K562 (cell line): ENCODE results near the gene DBNDD1. TPM values are rescaled to one million over a fixed set of nuclear protein-coding genes. Genes with fewer than 3 reads are reported as not detected.

Experiments used
- ATF3 ChIP-seq, 2 experiments: fragments of 450-650 bp in 1 of 2; sonication (generic) in 1 of 2; formaldehyde crosslinking in 1 of 2; IDR thresholded peaks in 1 of 2; conservative IDR thresholded peaks in 1 of 2; 2 replicates each; pipeline versions ENCODE4 v1.6.1 to v1.8.1; 2016 to 2023; ENCODE audit warnings: mild to moderate bottlenecking in 2 of 2, moderate library complexity in 2 of 2, inconsistent platforms in 1 of 2, missing genetic modification reagents in 1 of 2
- BCOR ChIP-seq: fragments of 450-650 bp; IDR thresholded peaks from 2 replicates; pipeline ENCODE4 v1.6.1; 2016
- BRCA1 ChIP-seq, 2 experiments: fragments of 450-650 bp in 1 of 2; sonication (generic) in 1 of 2; formaldehyde crosslinking in 1 of 2; IDR thresholded peaks; 2 replicates each; pipeline versions ENCODE4 v1.5.0 to v1.6.1; 2017 to 2020; ENCODE audit warnings: mild to moderate bottlenecking in 1 of 2, missing genetic modification reagents in 1 of 2
- ETV1 ChIP-seq: fragments of 450-650 bp; conservative IDR thresholded peaks from 2 replicates; pipeline ENCODE4 v1.6.1; 2016; ENCODE audit warnings: missing genetic modification characterization, control low read depth, low read depth, missing compliant biosample characterization
- GABPB1 ChIP-seq: sonication (generic); formaldehyde crosslinking; IDR thresholded peaks from 2 replicates; pipeline ENCODE4 v1.8.0; 2022; ENCODE audit warnings: mild to moderate bottlenecking, missing genetic modification reagents
- HCFC1 ChIP-seq: IDR thresholded peaks from 2 replicates; pipeline ENCODE4 v1.6.1; 2012; ENCODE audit warnings: low read depth, low read length, improper control_type of control experiment
- HNRNPL ChIP-seq: fragments of 200-400 bp; formaldehyde crosslinking; IDR thresholded peaks from 2 replicates; pipeline ENCODE4 v1.6.1; 2017; ENCODE audit warnings: low read depth, mild to moderate bottlenecking, low read length
- HNRNPUL1 ChIP-seq: fragments of 200-400 bp; formaldehyde crosslinking; IDR thresholded peaks from 2 replicates; pipeline ENCODE4 v1.6.1; 2017; ENCODE audit warnings: low read length
- KLF10 ChIP-seq: fragments of 250-450 bp; sonication (Bioruptor Pico); IDR thresholded peaks from 2 replicates; pipeline ENCODE4 v1.6.1; 2021; ENCODE audit warnings: matching md5 sums
- MED1 ChIP-seq: sonication (generic); formaldehyde crosslinking; IDR thresholded peaks from 2 replicates; pipeline ENCODE4 v1.8.1; 2023; ENCODE audit warnings: missing genetic modification reagents, borderline replicate concordance
- NFE2 ChIP-seq: IDR thresholded peaks from 2 replicates; pipeline ENCODE4 v1.6.1; 2014; ENCODE audit warnings: antibody characterized with exemption, low read depth
- NKRF ChIP-seq: fragments of 450-650 bp; IDR thresholded peaks from 2 replicates; pipeline ENCODE4 v1.6.1; 2016; ENCODE audit warnings: borderline replicate concordance
- RBM34 ChIP-seq: fragments of 200-400 bp; formaldehyde crosslinking; IDR thresholded peaks from 2 replicates; pipeline ENCODE4 v1.6.1; 2018; ENCODE audit warnings: low read length, borderline replicate concordance; ENCODE audit not compliant: insufficient read depth
- SNAPC5 ChIP-seq: fragments of 250-450 bp; sonication (Bioruptor Pico); IDR thresholded peaks from 2 replicates; pipeline ENCODE4 v1.8.0; 2021; ENCODE audit warnings: moderate library complexity, mild to moderate bottlenecking, inconsistent platforms
- SP1 ChIP-seq: sonication (generic); formaldehyde crosslinking; IDR thresholded peaks from 2 replicates; pipeline ENCODE4 v1.8.1; 2022; ENCODE audit warnings: mild to moderate bottlenecking, missing genetic modification reagents
- THAP12 ChIP-seq: fragments of 250-450 bp; sonication (Bioruptor Pico); IDR thresholded peaks from 2 replicates; pipeline ENCODE4 v1.9.0; 2021; ENCODE audit warnings: mild to moderate bottlenecking, inconsistent platforms
- ZNF395 ChIP-seq: fragments of 200-800 bp; sonication (Bioruptor generic); IDR thresholded peaks from 2 replicates; pipeline ENCODE4 v1.6.1; 2017; ENCODE audit warnings: missing genetic modification characterization, missing compliant biosample characterization
- ZNF589 ChIP-seq: fragments of 200-800 bp; sonication (Bioruptor generic); IDR thresholded peaks from 2 replicates; pipeline ENCODE4 v1.6.1; 2016; ENCODE audit warnings: low read depth, missing genetic modification characterization, missing compliant biosample characterization
- polyA plus RNA-seq, 8 experiments: library from polyadenylated mRNA; depleted of rRNA in 4 of 8; stranded (reverse) in 5 of 8; unstranded in 3 of 8; fragments of >200 nt; fragmentation: Nextera tagmentation in 2 of 8; fragmentation: Illumina TruSeq in 1 of 8; extraction: Ambion mirVana in 2 of 8; extraction: Trizol in 1 of 8; gene quantifications; 2 replicates each; pipeline versions ENCODE4 v1.2.1 to v1.2.3, GENCODE V29; 2011 to 2014; ENCODE audit warnings: inconsistent platforms in 1 of 8, missing spikeins in 1 of 8
- total RNA-seq, 7 experiments: library from RNA; depleted of rRNA in 6 of 7; stranded (reverse); fragments of >200 nt in 6 of 7; fragmentation: Illumina TruSeq in 2 of 7; extraction: Trizol in 2 of 7; gene quantifications; 2 replicates each; pipeline versions ENCODE4 v1.2.1 to v1.2.3, GENCODE V29; 2011 to 2021; ENCODE audit warnings: low replicate concordance in 1 of 7

DBNDD1 gene
- total and polyA plus RNA-seq, 9 of the 15 experiments (the other 6 are each of a cell fraction or from before 2014, with no cell fraction given), result 0.55 to 13.0 (median 5.8) TPM

- TF ChIP-seq GABPB1 (CRISPR knock-in tag) (peak; percentile 57), ETV1 (tag) (no peak; the same call in 1 of the 2 replicates), SNAPC5 (CRISPR knock-in tag) (no peak), KLF10 (CRISPR knock-in tag) (no peak), THAP12 (peak; percentile 86), BRCA1 (IDR thresholded peaks at IDR 0.05) (no peak), BRCA1 (CRISPR knock-in tag; IDR thresholded peaks at IDR 0.05) (peak; percentile 96; the same call in 1 of the 2 replicates), HNRNPUL1 (no peak), NKRF (peak; percentile 89), HCFC1 (peak; percentile 79), ATF3 (IDR thresholded peaks at IDR 0.05) (no peak), ATF3 (CRISPR knock-in tag; conservative IDR thresholded peaks at IDR 0.05) (no peak), HNRNPL (0 out of 2 replicates have a peak, but pooled peaks have one; percentile 20), RBM34 (no peak), SP1 (CRISPR knock-in tag) (peak; percentile 44; the same call in 1 of the 2 replicates), ZNF589 (no peak), NFE2 (0 out of 2 replicates have a peak, but pooled peaks have one; percentile 9), MED1 (CRISPR knock-in tag) (0 out of 2 replicates have a peak, but pooled peaks have one; percentile 76), BCOR (peak; percentile 96), ZNF395 (CRISPR knock-in tag) (no peak; the same call in none of the 2 replicates)
Measured at GRCh38 chr16:89972244-89973234, 46.7 kb downstream of the DBNDD1 start (continued).
